Left lobe of liver (tissue), 2 donors: Measurements from ENCODE around the gene RHBDD2. TPM values are rescaled to one million over a fixed set of nuclear protein-coding genes. Genes with fewer than 3 reads are reported as not detected.
"Not testable (repeated sequence)": the region's sequence is repeated elsewhere in the genome, so short reads cannot be mapped to it uniquely, and the experiment has no call there.

Experiments
- ATAC-seq: fragments of 200-7000 bp; cut with Tn5 transposase; one replicate; pipeline ENCODE4 v1.9.1; 2020; ENCODE audit warnings: mild to moderate bottlenecking, moderate library complexity
- DNase-seq: peaks from one replicate; pipeline ENCODE4 v3.0.0-alpha.2; 2020; ENCODE audit warnings: low spot score
- total RNA-seq: library from RNA; stranded (reverse); gene quantifications from one replicate; pipeline ENCODE4 v1.2.1, GENCODE V29; 2021
- donor health status: DM: no; HTN: no; CAD: no; lungs with moderate emphysema.
- donor health status: DM: no; HTN: yes; CAD: no.

RHBDD2 gene
- total RNA-seq = 32.9 TPM

DNA sequence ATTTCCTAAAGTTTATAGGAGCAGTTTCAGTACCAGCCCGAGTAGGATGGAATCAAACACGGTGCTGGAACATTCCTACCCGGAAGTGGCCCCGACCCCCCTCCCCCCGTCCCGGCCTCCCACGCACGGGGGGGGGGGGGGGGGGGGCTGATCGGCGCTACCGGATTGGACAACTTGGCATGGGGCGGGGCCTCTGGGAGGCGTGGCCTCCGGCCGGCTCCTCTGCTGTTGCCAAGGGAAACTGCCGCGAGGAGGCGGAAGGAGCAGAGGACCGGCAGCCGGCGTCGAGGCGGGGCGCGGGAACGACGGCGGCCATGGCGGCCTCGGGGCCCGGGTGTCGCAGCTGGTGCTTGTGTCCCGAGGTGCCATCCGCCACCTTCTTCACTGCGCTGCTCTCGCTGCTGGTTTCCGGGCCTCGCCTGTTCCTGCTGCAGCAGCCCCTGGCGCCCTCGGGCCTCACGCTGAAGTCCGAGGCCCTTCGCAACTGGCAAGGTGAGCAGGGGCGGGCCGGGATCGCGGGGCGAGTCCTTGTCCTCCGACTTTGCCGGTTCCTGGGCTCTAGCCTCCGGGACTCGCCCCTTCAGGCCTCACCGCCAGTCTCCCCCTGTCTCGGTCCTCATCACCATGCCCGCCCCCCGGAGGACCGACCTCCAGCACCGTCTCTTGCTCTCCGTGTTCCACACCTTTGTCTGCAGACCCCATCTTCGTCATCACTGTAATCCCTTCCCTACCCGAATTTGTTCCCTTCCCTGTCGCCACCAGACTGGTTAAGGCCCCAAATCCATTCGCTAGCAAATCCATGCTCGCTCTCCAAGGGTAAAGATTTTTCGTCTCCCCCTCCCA, at the start of gene RHBDD2:
RHBDD2 (plus strand) TSS at position 266 of the 843 bp plus-strand sequence; CDS start at position 315, 49 bp downstream.
- ATAC-seq = peak; percentile 97

GRCh38 chr7:75829656-75830055, 49.2 kb upstream of the RHBDD2 start:
- DNase-seq, ATAC-seq: not testable (repeated sequence)

More for the DNA sequence above, at the start of gene RHBDD2:
- peak; percentile 97 for DNase-seq

DNA sequence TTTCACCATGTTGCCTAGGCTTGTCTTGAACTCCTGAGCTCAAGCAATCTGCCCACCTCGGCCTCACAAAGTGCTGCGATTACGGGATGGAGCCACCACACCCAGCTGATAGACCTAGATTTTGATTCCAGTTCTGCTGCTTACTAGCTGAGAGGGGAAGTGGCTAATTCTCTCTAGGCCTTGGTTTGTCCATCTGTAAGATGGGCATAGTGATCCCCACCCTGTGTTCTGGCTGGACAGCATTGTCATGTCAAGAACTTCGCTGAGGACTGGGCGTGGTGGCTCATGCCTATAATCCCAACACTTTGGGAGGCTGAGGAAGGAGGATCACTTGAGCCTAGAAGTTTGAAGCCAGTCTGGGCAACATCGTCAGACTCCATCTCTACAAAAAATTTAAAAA, 47.9 kb upstream of the RHBDD2 start:
- no peak for DNase-seq
- no peak for ATAC-seq

GRCh38 chr7:75833662-75834061, 45.2 kb upstream of the RHBDD2 start:
- ATAC-seq, DNase-seq: not testable (repeated sequence)

DNA sequence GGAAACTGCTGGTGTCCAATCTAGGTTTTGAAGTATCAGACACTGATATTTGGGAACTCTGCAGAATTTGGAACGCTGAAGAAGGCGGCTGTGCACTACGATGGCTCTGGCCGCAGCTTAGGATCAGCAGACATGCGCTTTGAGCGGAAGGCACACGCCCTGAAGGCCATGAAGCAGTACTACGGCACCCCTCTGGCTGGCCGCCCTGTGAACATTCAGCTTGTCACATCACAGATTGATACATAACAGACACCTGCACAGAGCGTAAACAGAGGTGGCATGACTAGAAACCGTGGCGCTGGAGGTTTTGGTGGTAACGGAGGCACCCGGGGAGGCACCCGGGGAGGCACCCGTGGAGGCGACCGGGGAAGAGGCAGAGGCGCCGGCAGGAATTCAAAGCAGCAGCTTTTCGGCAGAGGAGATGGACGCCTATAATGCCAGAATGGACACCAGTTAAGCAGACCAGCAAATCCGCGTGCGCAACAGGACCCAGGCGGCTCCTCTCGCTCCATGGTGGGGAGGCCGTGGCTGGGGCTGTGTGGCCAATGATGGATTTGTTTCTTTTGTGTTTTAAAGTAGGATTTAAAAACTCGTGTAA, 43.0 kb upstream of the RHBDD2 start:
- no peak for ATAC-seq

GRCh38 chr7:75836798-75837197, 42.0 kb upstream of the RHBDD2 start:
- ATAC-seq = no peak
- DNase-seq = no peak

More for the DNA sequence above, 43.0 kb upstream of the RHBDD2 start:
- DNase-seq = no peak

DNA sequence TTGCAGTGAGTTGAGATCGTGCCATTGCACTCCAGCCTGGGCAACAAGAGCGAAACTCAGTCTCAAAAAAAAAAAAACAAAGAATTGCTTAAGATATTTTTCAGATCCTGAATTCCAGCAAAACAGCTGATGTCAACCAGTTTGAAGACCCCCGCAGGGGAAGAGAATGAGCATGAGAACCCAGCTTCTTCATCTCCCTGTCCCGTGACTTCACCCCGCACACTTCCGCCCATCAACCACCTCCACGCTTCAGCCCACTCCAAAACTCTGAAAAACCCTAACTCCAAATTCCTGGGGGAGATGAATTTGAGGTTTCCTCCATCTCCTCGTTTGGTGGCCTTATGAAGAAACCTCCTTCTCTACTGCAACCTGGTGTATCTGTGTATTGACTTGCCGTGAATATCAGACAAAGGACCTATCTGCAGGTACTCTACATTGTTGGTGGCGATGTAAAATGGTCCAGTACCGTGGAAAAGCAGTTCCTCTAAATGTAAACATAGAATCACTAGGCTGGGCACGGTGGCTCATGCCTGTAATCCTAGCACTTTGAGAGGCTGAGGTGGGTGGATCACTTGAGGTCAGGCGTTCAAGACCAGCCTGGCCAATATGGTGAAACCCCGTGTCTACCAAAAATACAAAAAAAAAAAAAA, 40.4 kb upstream of the RHBDD2 start:
- not testable (repeated sequence) for ATAC-seq, DNase-seq

DNA sequence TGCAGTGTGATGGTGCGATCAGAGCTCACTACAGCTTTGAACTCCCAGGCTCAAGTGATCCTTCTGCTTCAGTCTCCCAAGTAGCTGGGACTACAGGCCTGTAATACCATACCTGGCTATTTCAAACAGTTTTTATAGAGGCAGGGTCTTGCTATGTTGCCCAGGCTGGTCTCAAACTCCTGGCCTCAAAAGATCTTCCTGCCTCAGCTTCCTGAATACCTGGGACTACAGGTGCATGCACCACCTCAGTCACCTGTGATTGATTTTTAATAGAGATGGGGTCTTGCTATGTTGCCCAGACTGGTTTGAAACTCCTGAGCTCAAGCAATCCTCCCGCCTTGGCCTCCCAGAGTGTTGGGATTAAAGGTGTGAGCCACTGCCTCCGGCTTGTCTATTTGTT, 38.8 kb upstream of the RHBDD2 start:
- ATAC-seq (no peak), DNase-seq (no peak)

GRCh38 chr7:75842836-75843446, 35.9 kb upstream of the RHBDD2 start:
- ATAC-seq (peak; percentile 36), DNase-seq (no peak)

- DNase-seq (no peak), ATAC-seq (no peak)
Measured at GRCh38 chr7:75843613-75844116, 35.2 kb upstream of the RHBDD2 start.

- no peak for ATAC-seq
Measured at GRCh38 chr7:75844158-75844557, 34.7 kb upstream of the RHBDD2 start.

DNA sequence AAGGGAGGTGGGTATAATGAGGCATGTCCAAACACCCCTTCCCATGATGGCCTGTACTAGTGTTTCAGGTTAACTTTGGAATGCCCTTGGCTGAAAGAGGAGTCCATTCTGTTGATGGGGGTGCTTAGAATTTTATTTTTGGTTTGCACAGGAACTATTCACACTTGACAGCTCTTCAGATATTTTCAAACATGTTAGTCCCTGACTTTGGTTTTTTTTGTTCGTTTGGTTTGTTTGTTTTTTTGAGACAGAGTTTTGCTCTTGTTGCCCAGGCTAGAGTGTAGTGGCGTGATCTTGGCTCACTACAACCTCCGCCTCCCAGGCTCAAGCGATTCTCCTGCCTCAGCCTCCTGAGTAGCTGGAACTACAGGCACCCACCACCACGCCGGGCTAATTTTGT, 33.7 kb upstream of the RHBDD2 start:
- DNase-seq = not testable (repeated sequence)

More at GRCh38 chr7:75844158-75844557, 34.7 kb upstream of the RHBDD2 start:
- DNase-seq = no peak

GRCh38 chr7:75847707-75848106, 31.1 kb upstream of the RHBDD2 start:
- DNase-seq (no peak), ATAC-seq (peak; percentile 54)

More for the DNA sequence above, 33.7 kb upstream of the RHBDD2 start:
- ATAC-seq = not testable (repeated sequence)

GRCh38 chr7:75849573-75849972, 29.3 kb upstream of the RHBDD2 start:
- no peak for ATAC-seq
- DNase-seq = no peak

DNA sequence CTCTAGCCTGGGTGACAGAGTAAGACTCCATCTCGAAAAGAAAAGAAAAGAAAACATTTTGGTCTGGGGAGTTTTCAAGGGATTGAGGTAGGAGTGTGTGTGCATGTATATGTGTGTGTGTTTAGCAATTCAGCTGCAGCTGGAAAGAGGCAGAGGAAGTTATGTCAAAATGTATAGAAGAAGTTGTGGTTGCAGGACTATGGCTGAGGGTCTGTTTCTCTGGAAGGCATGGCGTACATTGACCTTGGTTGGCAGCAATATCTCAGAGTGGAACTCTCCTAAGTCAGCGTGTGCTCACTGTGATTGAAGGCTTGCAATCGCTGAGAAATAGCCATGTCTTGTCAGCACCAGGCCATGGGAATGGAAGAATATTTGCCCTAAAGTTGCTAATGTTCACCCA, 28.6 kb upstream of the RHBDD2 start:
- ATAC-seq (no peak), DNase-seq (no peak)

- ATAC-seq (no peak), DNase-seq (no peak)
Measured at GRCh38 chr7:75854233-75854632, 24.6 kb upstream of the RHBDD2 start.

GRCh38 chr7:75854813-75855345, 24.0 kb upstream of the RHBDD2 start:
- not testable (repeated sequence) for ATAC-seq, DNase-seq

- ATAC-seq = no peak
- DNase-seq = no peak
Measured at GRCh38 chr7:75856536-75856935, 22.3 kb upstream of the RHBDD2 start.

DNA sequence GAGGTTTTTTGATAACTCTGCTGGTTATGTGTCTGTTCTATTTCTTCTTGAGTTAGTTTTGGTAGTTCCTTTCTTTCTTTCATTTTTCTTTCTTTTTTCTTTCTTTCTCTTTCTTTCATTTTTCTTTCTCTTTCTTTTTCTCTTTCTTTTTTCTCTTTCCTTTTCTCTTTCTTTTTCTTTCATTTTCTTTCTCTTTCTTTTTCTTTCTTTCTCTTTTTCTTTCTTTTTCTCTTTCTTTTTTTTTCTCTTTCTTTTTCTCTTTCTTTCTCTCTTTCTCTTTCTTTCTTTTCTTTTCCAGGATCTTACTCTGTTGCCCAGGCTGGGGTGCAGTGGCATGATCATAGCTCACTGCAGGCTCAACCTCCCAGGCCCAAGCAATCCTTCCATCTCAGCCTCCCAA, 20.4 kb upstream of the RHBDD2 start:
- ATAC-seq (no peak), DNase-seq (no peak)

GRCh38 chr7:75861636-75862035, 17.2 kb upstream of the RHBDD2 start:
- DNase-seq = no peak
- no peak for ATAC-seq

GRCh38 chr7:75864251-75864650, 14.6 kb upstream of the RHBDD2 start:
- DNase-seq, ATAC-seq: not testable (repeated sequence)
